Keratinocyte (primary cell): ENCODE results near the gene CIDEC. TPM values are rescaled to one million over a fixed set of nuclear protein-coding genes. Genes with fewer than 3 reads are reported as not detected.

ENCODE experiments used
- DNase-seq: peaks from one replicate; pipeline ENCODE4 v3.0.0-alpha.2; 2011; ENCODE audit warnings: low read depth, missing footprints, low spot score
- FAIRE-seq: peaks from 2 replicates; lab custom pipeline; 2011; peaks lifted over from hg19 to GRCh38; lab: Jason Lieb, UNC
- H2AFZ ChIP-seq: 2 replicates; pipeline ENCODE4 v1.6.0; 2012; ENCODE audit warnings: low read length, control low read depth, inconsistent platforms; ENCODE audit not compliant: control insufficient read depth
- H3K27ac ChIP-seq: 2 replicates; pipeline ENCODE4 v1.5.1; 2011; ENCODE audit warnings: low read length; ENCODE audit not compliant: control insufficient read depth, insufficient read depth
- H3K27me3 ChIP-seq: 3 replicates; pipeline ENCODE4 v1.6.0; 2011; ENCODE audit warnings: low read length; ENCODE audit not compliant: control insufficient read depth, insufficient read depth; ENCODE audit errors: extremely low read depth
- H3K36me3 ChIP-seq, 2 experiments: 2 replicates in 1 of 2; 3 replicates in 1 of 2; pipeline ENCODE4 v1.5.1; 2011; ENCODE audit warnings: low read length in 2 of 2, mild to moderate bottlenecking in 1 of 2; ENCODE audit not compliant: control insufficient read depth in 2 of 2, insufficient read depth in 2 of 2; ENCODE audit errors: extremely low read depth in 1 of 2
- H3K4me1 ChIP-seq: 3 replicates; pipeline ENCODE4 v1.5.1; 2011; ENCODE audit warnings: low read length; ENCODE audit not compliant: control insufficient read depth, insufficient read depth; ENCODE audit errors: extremely low read depth
- H3K4me2 ChIP-seq: 3 replicates; pipeline ENCODE4 v1.6.0; 2011; ENCODE audit warnings: low read depth, low read length; ENCODE audit not compliant: control insufficient read depth, insufficient read depth; ENCODE audit errors: extremely low read depth
- H3K4me3 ChIP-seq, 3 experiments: fragments of 200-600 bp in 1 of 3; sonication (generic) in 1 of 3; 2 replicates in 2 of 3; 3 replicates in 1 of 3; pipeline ENCODE4 v1.5.1; 2011 to 2016; ENCODE audit warnings: low read length in 3 of 3, mild to moderate bottlenecking in 3 of 3, control low read depth in 2 of 3, inconsistent platforms in 1 of 3, low read depth in 1 of 3, mixed read lengths in 1 of 3, mixed run types in 1 of 3, moderate library complexity in 1 of 3; ENCODE audit not compliant: control insufficient read depth in 2 of 3, insufficient read depth in 2 of 3; ENCODE audit errors: extremely low read depth in 1 of 3
- H3K79me2 ChIP-seq: 2 replicates; pipeline ENCODE4 v1.6.0; 2012; ENCODE audit warnings: low read length; ENCODE audit not compliant: control insufficient read depth, insufficient read depth
- H3K9ac ChIP-seq: 3 replicates; pipeline ENCODE4 v1.6.0; 2011; ENCODE audit warnings: low read length; ENCODE audit not compliant: control insufficient read depth, insufficient read depth; ENCODE audit errors: extremely low read depth
- H3K9me1 ChIP-seq: 3 replicates; pipeline ENCODE4 v1.6.0; 2011; ENCODE audit warnings: low read length; ENCODE audit not compliant: control insufficient read depth, insufficient read depth; ENCODE audit errors: extremely low read depth
- H3K9me3 ChIP-seq: 2 replicates; pipeline ENCODE4 v1.5.1; 2012; ENCODE audit warnings: low read depth, low read length; ENCODE audit not compliant: control insufficient read depth
- H4K20me1 ChIP-seq: 3 replicates; pipeline ENCODE4 v1.6.0; 2011; ENCODE audit warnings: low read length; ENCODE audit not compliant: control insufficient read depth, insufficient read depth; ENCODE audit errors: extremely low read depth
- EZH2 ChIP-seq: IDR thresholded peaks from one replicate; pipeline ENCODE4 v1.6.1; 2012; ENCODE audit warnings: inconsistent platforms, mild to moderate bottlenecking, low read length, moderate library complexity
- dilution Hi-C: fragments of 300-500 bp; cut with MboI; formaldehyde crosslinking; loops from one replicate; pipeline ENCODE4 v1.7.0; 2020; ENCODE audit warnings: low sequenced_read_pairs; ENCODE audit not compliant: extremely low pct_ligation_motif_present
- polyA plus RNA-seq, 5 experiments: library from polyadenylated mRNA; depleted of rRNA in 3 of 5; stranded (reverse) in 3 of 5; stranded (forward) in 1 of 5; unstranded in 1 of 5; fragments of >200 nt; gene quantifications; 1 replicate in 1 of 5; 2 replicates in 3 of 5; 3 replicates in 1 of 5; pipeline versions ENCODE4 v1.2.1 to v1.2.3, GENCODE V29; 2011 to 2012; ENCODE audit warnings: missing spikeins in 2 of 5, low read depth in 1 of 5, low replicate concordance in 1 of 5
- TF ChIP-seq, protein P1 (sequence below), 3 experiments: IDR thresholded peaks in 1 of 3; conservative IDR thresholded peaks in 1 of 3; optimal IDR thresholded peaks in 1 of 3; 2 replicates in 2 of 3; 3 replicates in 1 of 3; pipeline versions ENCODE3 to v1.5.1; 2011; ENCODE audit warnings: low read length in 3 of 3, mild to moderate bottlenecking in 3 of 3, moderate library complexity in 2 of 3, control low read depth in 1 of 3, inconsistent platforms in 1 of 3; ENCODE audit not compliant: insufficient read depth in 2 of 3; ENCODE audit errors: extremely low read depth in 1 of 3

The CIDEC gene
- polyA plus RNA-seq, 1 donor (not counting 4 experiments of a cell fraction or from before 2014, with no cell fraction given): not detected

DNA sequence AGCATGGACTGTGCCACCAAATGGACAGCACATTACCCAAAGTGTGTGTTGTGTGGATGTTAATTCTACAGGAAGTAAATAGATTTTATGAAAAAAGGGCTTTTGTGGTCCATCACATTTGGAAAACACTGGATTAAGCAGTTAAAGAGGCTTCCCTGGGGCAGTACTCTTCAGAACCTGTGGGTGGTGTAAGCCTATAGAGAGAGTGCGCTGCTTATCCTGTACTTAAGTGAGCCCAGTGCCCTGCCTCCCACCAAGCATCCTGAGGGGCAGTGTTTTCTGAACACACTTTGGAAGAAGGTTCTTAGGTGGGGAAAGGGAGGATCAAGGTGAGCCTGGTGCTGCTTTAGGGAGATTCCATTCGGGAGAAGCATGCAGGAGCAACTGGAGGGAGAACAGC lies 59.1 kb downstream of the CIDEC start:
- Histone ChIP-seq H3K9me1 (no peaks in the 10 kb centered on the region), H3K27ac (no peak overlapping the region)

DNA sequence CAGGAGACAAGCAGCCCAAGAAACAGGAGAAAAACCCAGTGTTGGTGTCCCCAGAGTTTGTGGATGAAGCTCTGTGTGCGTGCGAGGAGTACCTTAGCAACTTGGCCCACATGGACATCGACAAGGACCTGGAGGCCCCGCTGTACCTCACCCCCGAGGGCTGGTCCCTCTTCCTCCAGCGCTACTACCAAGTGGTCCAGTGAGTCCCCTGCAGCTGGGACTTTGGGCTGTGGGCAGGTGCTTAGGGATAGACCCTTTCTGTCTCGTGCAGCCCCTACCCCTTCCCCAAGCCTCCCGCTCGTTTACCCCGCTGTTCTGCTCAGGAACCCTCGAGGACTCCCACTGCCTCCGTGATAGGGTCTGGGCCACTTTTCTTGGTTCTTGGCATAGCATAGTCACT lies 59.5 kb downstream of the CIDEC start:
- no peaks in the 10 kb centered on the region for H3K27me3 ChIP-seq
- H3K9ac ChIP-seq: no peak overlapping the region
- FAIRE-seq: no peak
- H4K20me1 ChIP-seq: no peaks in the 10 kb centered on the region
- DNase-seq: no peak
- H2AFZ ChIP-seq: no peak overlapping the region
- H3K4me1 ChIP-seq: no peaks in the 10 kb centered on the region
- dilution Hi-C loops: no loop called here
- TF ChIP-seq EZH2: no peak
- no peak overlapping the region for H3K27ac ChIP-seq
- H3K4me3 ChIP-seq: no peak overlapping the region
- H3K9me3 ChIP-seq: no peaks in the 10 kb centered on the region
- H3K9me1 ChIP-seq: no peaks in the 10 kb centered on the region
- H3K36me3 ChIP-seq: peaks cover 0 to 6% of the 10 kb centered on the region in 2 experiments
- no peak overlapping the region for H3K4me2 ChIP-seq
- no peaks in the 10 kb centered on the region for H3K79me2 ChIP-seq

More for the DNA sequence above, 59.1 kb downstream of the CIDEC start:
- dilution Hi-C loops: no loop called here
- Histone ChIP-seq H3K79me2 (no peaks in the 10 kb centered on the region), H3K9me3 (no peaks in the 10 kb centered on the region), H3K9ac (no peak overlapping the region), H3K4me2 (no peak overlapping the region), H3K4me1 (no peaks in the 10 kb centered on the region), H3K36me3 (peaks cover 0 to 4% of the 10 kb centered on the region in 2 experiments), H3K27me3 (no peaks in the 10 kb centered on the region), H2AFZ (no peak overlapping the region), H4K20me1 (no peaks in the 10 kb centered on the region), H3K4me3 (no peak overlapping the region)
- no peak for TF ChIP-seq EZH2
- TF ChIP-seq, protein P1, sequence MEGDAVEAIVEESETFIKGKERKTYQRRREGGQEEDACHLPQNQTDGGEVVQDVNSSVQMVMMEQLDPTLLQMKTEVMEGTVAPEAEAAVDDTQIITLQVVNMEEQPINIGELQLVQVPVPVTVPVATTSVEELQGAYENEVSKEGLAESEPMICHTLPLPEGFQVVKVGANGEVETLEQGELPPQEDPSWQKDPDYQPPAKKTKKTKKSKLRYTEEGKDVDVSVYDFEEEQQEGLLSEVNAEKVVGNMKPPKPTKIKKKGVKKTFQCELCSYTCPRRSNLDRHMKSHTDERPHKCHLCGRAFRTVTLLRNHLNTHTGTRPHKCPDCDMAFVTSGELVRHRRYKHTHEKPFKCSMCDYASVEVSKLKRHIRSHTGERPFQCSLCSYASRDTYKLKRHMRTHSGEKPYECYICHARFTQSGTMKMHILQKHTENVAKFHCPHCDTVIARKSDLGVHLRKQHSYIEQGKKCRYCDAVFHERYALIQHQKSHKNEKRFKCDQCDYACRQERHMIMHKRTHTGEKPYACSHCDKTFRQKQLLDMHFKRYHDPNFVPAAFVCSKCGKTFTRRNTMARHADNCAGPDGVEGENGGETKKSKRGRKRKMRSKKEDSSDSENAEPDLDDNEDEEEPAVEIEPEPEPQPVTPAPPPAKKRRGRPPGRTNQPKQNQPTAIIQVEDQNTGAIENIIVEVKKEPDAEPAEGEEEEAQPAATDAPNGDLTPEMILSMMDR (optimal IDR thresholded peaks at IDR 0.05 in 1 of 3, IDR thresholded peaks at IDR 0.05 in 1 of 3, conservative IDR thresholded peaks at IDR 0.05 in 1 of 3; ENCODE audit: extremely low read depth in 1 of 3, insufficient read depth in 2 of 3, low read length in 3 of 3): peak; percentile 12 to 51 (median 28)
- FAIRE-seq (no peak), DNase-seq (no peak)
